Upper lobe of right lung (tissue), 1 donor: Measurements from ENCODE around the gene VCX2. TPM values are rescaled to one million over a fixed set of nuclear protein-coding genes. Genes with fewer than 3 reads are reported as not detected.

Experiments
- ATAC-seq: fragments of 200-7000 bp; cut with Tn5 transposase; one replicate; pipeline ENCODE4 v1.9.1; 2020; ENCODE audit warnings: mild to moderate bottlenecking, moderate library complexity
- DNase-seq: peaks from one replicate; pipeline ENCODE4 v3.0.0-alpha.2; 2020
- H3K27ac ChIP-seq: fragments of 200-600 bp; one replicate; pipeline ENCODE4 v1.8.0; 2022
- H3K27me3 ChIP-seq: fragments of 200-600 bp; one replicate; pipeline ENCODE4 v1.8.0; 2022; ENCODE audit warnings: mild to moderate bottlenecking
- H3K36me3 ChIP-seq: fragments of 200-600 bp; one replicate; pipeline ENCODE4 v1.8.0; 2022
- H3K4me1 ChIP-seq: fragments of 200-600 bp; one replicate; pipeline ENCODE4 v1.8.0; 2022
- H3K4me3 ChIP-seq: fragments of 200-600 bp; one replicate; pipeline ENCODE4 v1.8.0; 2022; ENCODE audit warnings: mild to moderate bottlenecking
- H3K9me3 ChIP-seq: fragments of 200-600 bp; one replicate; pipeline ENCODE4 v1.8.0; 2022
- CTCF ChIP-seq: fragments of 200-600 bp; IDR thresholded peaks from one replicate; pipeline ENCODE4 v1.8.0; 2022; ENCODE audit warnings: antibody characterized with exemption
- intact Hi-C: fragments of 100-400 bp; cut with DNase I; formaldehyde crosslinking; loops from one replicate; pipeline ENCODE4 v1.11.0; 2022
- total RNA-seq: library from RNA; stranded (reverse); fragmentation: NEBNext Ultra II Directional; extraction: Animal tissue kit (Norgen Biotek cat#: 25700); gene quantifications from one replicate; pipeline ENCODE4 v1.2.1, GENCODE V29; 2021
- donor health status: DM: no; HTN: yes; CAD: no; lungs with severe emphysema.

The VCX2 gene
- total RNA-seq, 1 donor from 2014 or later, result not detected

GRCh38 chrX:8147226-8147625, 23.8 kb downstream of the VCX2 start:
- DNase-seq (no peak), ATAC-seq (no peak)
- no peak for TF ChIP-seq CTCF
- Histone ChIP-seq H3K27ac (no peak overlapping the region), H3K4me3 (no peak overlapping the region), H3K27me3 (no peaks in the 10 kb centered on the region), H3K9me3 (no peaks in the 10 kb centered on the region), H3K4me1 (no peaks in the 10 kb centered on the region), H3K36me3 (no peaks in the 10 kb centered on the region)
- intact Hi-C loops, result no loop called here

GRCh38 chrX:8144925-8145324, 26.1 kb downstream of the VCX2 start:
- Histone ChIP-seq H3K27ac (no peak overlapping the region), H3K27me3 (no peaks in the 10 kb centered on the region), H3K9me3 (no peaks in the 10 kb centered on the region), H3K4me3 (no peak overlapping the region), H3K36me3 (no peaks in the 10 kb centered on the region), H3K4me1 (no peaks in the 10 kb centered on the region)
- ATAC-seq (no peak), DNase-seq (no peak)
- TF ChIP-seq CTCF, result no peak
- intact Hi-C loops, result no loop called here

- ATAC-seq, result no peak
Observed at GRCh38 chrX:8141896-8142295, 29.2 kb downstream of the VCX2 start.

GRCh38 chrX:8140986-8141744, 29.9 kb downstream of the VCX2 start:
- Histone ChIP-seq H3K36me3 (no peaks in the 10 kb centered on the region), H3K27ac (no peak overlapping the region), H3K4me3 (no peak overlapping the region), H3K9me3 (no peaks in the 10 kb centered on the region), H3K4me1 (no peaks in the 10 kb centered on the region), H3K27me3 (no peaks in the 10 kb centered on the region)
- DNase-seq, result no peak
- intact Hi-C loops, result no loop called here
- no peak for TF ChIP-seq CTCF
- ATAC-seq, result no peak

More at GRCh38 chrX:8141896-8142295, 29.2 kb downstream of the VCX2 start:
- no peak overlapping the region for H3K27ac ChIP-seq
- no peaks in the 10 kb centered on the region for H3K36me3 ChIP-seq
- intact Hi-C loops, result no loop called here
- DNase-seq, result no peak
- H3K9me3 ChIP-seq, result no peaks in the 10 kb centered on the region
- no peaks in the 10 kb centered on the region for H3K4me1 ChIP-seq
- no peaks in the 10 kb centered on the region for H3K27me3 ChIP-seq
- no peak overlapping the region for H3K4me3 ChIP-seq
- TF ChIP-seq CTCF, result no peak

- H3K4me1 ChIP-seq, result no peaks in the 10 kb centered on the region
- no peaks in the 10 kb centered on the region for H3K9me3 ChIP-seq
- intact Hi-C loops, result no loop called here
- no peaks in the 10 kb centered on the region for H3K36me3 ChIP-seq
- DNase-seq, result no peak
- H3K4me3 ChIP-seq, result no peak overlapping the region
- H3K27ac ChIP-seq, result no peak overlapping the region
- ATAC-seq, result peak; percentile 72
- H3K27me3 ChIP-seq, result no peaks in the 10 kb centered on the region
- TF ChIP-seq CTCF, result no peak
Observed at GRCh38 chrX:8139716-8140115, 31.4 kb downstream of the VCX2 start.
